Smooth muscle cell (in vitro differentiated cells): ENCODE measurements around the gene NRARP. TPM values are rescaled to one million over a fixed set of nuclear protein-coding genes. Genes with fewer than 3 reads are reported as not detected.

Experiments
- DNase-seq: peaks from one replicate; lab custom pipeline; 2025; ENCODE audit not compliant: unreplicated experiment; lab: John Stamatoyannopoulos, UW
- H2AFZ ChIP-seq: fragments of 200-600 bp; sonication (generic); 2 replicates; pipeline ENCODE4 v1.6.0; 2016; ENCODE audit warnings: antibody characterized with exemption, low read depth, mild to moderate bottlenecking
- H3F3A ChIP-seq: fragments of 200-600 bp; sonication (generic); 2 replicates; pipeline ENCODE4 v1.6.0; 2017; ENCODE audit warnings: antibody characterized with exemption, low read depth
- H3K27ac ChIP-seq: fragments of 200-600 bp; sonication (generic); 2 replicates; pipeline ENCODE4 v1.5.1; 2016; ENCODE audit warnings: low read depth, mild to moderate bottlenecking
- H3K27me3 ChIP-seq: fragments of 200-600 bp; sonication (generic); 2 replicates; pipeline ENCODE4 v1.6.1; 2016; ENCODE audit warnings: low read depth, mild to moderate bottlenecking
- H3K36me3 ChIP-seq: fragments of 200-600 bp; sonication (generic); 2 replicates; pipeline ENCODE4 v1.5.1; 2016; ENCODE audit warnings: low read depth
- H3K4me1 ChIP-seq: fragments of 200-600 bp; sonication (generic); 2 replicates; pipeline ENCODE4 v1.5.1; 2016; ENCODE audit warnings: low read depth
- H3K4me2 ChIP-seq: fragments of 200-600 bp; sonication (generic); 2 replicates; pipeline ENCODE4 v1.6.0; 2016; ENCODE audit warnings: mild to moderate bottlenecking
- H3K4me3 ChIP-seq: fragments of 200-600 bp; sonication (generic); 2 replicates; pipeline ENCODE4 v1.5.1; 2016; ENCODE audit warnings: mild to moderate bottlenecking
- H3K79me2 ChIP-seq: fragments of 200-600 bp; sonication (generic); 2 replicates; pipeline ENCODE4 v1.6.0; 2016; ENCODE audit warnings: low read depth, mild to moderate bottlenecking
- H3K9ac ChIP-seq: fragments of 200-600 bp; sonication (generic); 2 replicates; pipeline ENCODE4 v1.6.0; 2016; ENCODE audit warnings: low read depth
- H3K9me3 ChIP-seq: fragments of 200-600 bp; sonication (generic); replicated peaks from 2 replicates; pipeline ENCODE4 v1.5.1; 2016; ENCODE audit warnings: low read depth
- H4K20me1 ChIP-seq: fragments of 200-600 bp; sonication (generic); 2 replicates; pipeline ENCODE4 v1.6.0; 2016; ENCODE audit warnings: low read depth
- WGBS: methylation state at CpG from one replicate; pipeline ENCODE4 v1.1.7; 2016; ENCODE audit warnings: low lambda C conversion rate; 5-methylcytosine and 5-hydroxymethylcytosine counted together
- polyA plus RNA-seq: library from polyadenylated mRNA; unstranded; fragments of >200 nt; fragmentation: Nextera tagmentation; extraction: Ambion mirVana; gene quantifications from 2 replicates; pipeline ENCODE4 v1.2.1, GENCODE V29; 2016
- total RNA-seq: library from RNA; depleted of rRNA; stranded (reverse); fragments of >200 nt; gene quantifications from 2 replicates; pipeline ENCODE4 v1.2.3, GENCODE V29; 2014
- TF ChIP-seq, protein P1 (sequence below): fragments of 200-600 bp; sonication (generic); IDR thresholded peaks from 2 replicates; pipeline ENCODE4 v1.5.1; 2017; ENCODE audit warnings: borderline replicate concordance, mild to moderate bottlenecking, antibody characterized with exemption; ENCODE audit not compliant: insufficient read depth, poor library complexity, severe bottlenecking

Gene NRARP
- total and polyA plus RNA-seq, 2 experiments from 2014 or later = 3.0 to 3.7 TPM

DNA sequence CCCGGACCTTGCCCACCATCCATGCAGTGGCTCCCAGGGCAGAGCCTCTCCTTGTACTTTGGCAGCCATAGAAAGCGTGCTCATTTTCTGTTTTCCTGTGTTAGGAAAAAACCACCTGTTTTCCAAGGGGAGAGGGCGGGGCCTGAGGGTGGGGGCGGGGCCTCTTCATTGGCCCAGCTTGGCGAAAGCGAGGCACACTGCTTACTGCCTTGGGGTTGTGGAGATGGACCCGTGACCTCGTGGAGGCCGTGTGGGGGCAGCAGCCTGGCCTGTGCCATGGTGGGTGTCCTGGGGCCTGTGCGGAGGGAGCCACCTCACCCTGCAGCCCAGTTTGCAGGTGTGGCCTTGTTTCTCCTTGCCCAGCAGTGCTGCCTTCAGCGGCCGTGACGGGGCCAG is 29.0 kb downstream of the NRARP start:
- H3K4me1 ChIP-seq = peaks cover 15% of the 10 kb centered on the region
- no peak overlapping the region for H3K27ac ChIP-seq
- H2AFZ ChIP-seq = no peak overlapping the region
- H3K79me2 ChIP-seq = no peaks in the 10 kb centered on the region
- no peaks in the 10 kb centered on the region for H3K9me3 ChIP-seq
- H3K4me2 ChIP-seq = no peak overlapping the region
- WGBS = 86% methylated on average over 13 of the region's 13 CpGs
- no peaks in the 10 kb centered on the region for H3K36me3 ChIP-seq
- H3K4me3 ChIP-seq = no peak overlapping the region
- TF ChIP-seq, protein P1, sequence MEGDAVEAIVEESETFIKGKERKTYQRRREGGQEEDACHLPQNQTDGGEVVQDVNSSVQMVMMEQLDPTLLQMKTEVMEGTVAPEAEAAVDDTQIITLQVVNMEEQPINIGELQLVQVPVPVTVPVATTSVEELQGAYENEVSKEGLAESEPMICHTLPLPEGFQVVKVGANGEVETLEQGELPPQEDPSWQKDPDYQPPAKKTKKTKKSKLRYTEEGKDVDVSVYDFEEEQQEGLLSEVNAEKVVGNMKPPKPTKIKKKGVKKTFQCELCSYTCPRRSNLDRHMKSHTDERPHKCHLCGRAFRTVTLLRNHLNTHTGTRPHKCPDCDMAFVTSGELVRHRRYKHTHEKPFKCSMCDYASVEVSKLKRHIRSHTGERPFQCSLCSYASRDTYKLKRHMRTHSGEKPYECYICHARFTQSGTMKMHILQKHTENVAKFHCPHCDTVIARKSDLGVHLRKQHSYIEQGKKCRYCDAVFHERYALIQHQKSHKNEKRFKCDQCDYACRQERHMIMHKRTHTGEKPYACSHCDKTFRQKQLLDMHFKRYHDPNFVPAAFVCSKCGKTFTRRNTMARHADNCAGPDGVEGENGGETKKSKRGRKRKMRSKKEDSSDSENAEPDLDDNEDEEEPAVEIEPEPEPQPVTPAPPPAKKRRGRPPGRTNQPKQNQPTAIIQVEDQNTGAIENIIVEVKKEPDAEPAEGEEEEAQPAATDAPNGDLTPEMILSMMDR = no peak
- no peaks in the 10 kb centered on the region for H3F3A ChIP-seq
- H3K9ac ChIP-seq = no peak overlapping the region
- H4K20me1 ChIP-seq = peaks cover 33% of the 10 kb centered on the region
- no peak for DNase-seq
- no peaks in the 10 kb centered on the region for H3K27me3 ChIP-seq

DNA sequence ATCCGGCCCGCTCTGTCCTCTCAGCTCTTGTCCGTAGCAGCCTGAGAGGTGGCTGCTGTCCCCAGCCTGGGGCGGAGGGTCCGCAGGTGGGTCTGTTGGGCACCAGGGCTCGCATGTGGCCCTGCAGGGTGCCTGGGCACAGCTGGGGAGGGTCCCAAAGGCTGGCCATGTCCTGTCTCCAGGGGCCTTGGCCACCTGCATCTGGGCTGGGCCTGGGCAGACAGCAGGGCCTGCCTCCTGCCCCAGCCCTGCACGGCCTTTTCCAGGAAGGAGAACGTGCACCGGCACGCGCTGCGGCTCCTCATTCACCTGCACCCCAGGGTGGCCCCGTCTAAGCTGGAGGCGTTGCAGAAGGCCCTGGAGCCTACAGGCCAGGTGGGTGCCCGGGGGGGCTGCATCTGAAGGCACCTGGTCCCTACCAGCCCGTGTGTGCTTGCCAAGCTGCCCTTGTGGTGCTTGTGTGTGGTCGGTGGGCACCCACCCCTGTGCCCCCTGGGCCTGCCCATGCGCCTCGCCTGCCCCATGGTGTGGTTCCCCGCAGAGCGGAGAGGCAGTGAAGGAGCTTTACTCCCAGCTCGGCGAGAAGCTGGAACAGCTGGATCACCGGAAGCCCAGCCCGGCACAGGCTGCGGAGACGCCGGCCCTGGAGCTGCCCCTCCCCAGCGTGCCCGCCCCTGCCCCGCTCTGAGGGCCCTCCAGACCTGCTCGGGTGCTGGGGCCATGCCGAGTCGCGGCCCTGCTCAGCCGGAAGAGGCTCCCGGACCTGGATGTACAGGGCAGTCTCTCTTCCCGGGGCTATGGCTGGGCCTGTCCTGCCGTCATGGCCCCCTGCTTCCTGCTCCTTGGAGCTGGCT is 29.6 kb downstream of the NRARP start:
- H3K27me3 ChIP-seq = no peaks in the 10 kb centered on the region
- DNase-seq = no peak
- TF ChIP-seq, protein P1 = no peak
- 92% methylated on average over 31 of the region's 39 CpGs for WGBS
- no peaks in the 10 kb centered on the region for H3F3A ChIP-seq
- no peak overlapping the region for H3K4me2 ChIP-seq
- no peak overlapping the region for H2AFZ ChIP-seq
- H3K79me2 ChIP-seq = no peaks in the 10 kb centered on the region
- no peak overlapping the region for H3K4me3 ChIP-seq
- peaks cover 13% of the 10 kb centered on the region for H3K4me1 ChIP-seq
- no peak overlapping the region for H3K27ac ChIP-seq
- H3K36me3 ChIP-seq = no peaks in the 10 kb centered on the region
- no peak overlapping the region for H3K9ac ChIP-seq
- peaks cover 33% of the 10 kb centered on the region for H4K20me1 ChIP-seq
- no peaks in the 10 kb centered on the region for H3K9me3 ChIP-seq

DNA sequence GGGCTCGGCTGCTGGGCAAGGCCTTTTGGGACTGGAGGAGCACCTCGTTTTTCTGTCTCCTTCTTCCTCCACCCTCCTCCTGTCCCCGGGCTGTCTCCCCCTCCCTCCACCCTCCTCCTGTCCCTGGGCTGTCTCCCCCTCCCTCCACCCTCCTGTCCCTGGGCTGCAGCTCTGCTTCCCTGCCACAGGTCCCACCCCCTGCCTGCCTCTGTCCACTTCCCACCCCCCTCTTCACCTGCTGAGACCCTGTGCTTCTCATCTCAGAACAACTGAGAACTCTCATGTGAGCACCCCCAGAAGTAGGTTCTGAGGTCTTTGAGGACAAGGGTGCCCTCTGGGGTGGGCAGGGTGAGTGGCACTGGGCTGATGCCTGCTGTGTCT is 30.4 kb downstream of the NRARP start:
- H3K4me1 ChIP-seq = peaks cover 5% of the 10 kb centered on the region
- no peaks in the 10 kb centered on the region for H3K36me3 ChIP-seq
- peaks cover 33% of the 10 kb centered on the region for H4K20me1 ChIP-seq
- H3K79me2 ChIP-seq = no peaks in the 10 kb centered on the region
- no peak overlapping the region for H3K27ac ChIP-seq
- H3K4me3 ChIP-seq = no peak overlapping the region
- H2AFZ ChIP-seq = no peak overlapping the region
- no peak for DNase-seq
- H3K27me3 ChIP-seq = no peaks in the 10 kb centered on the region
- no peaks in the 10 kb centered on the region for H3F3A ChIP-seq
- TF ChIP-seq, protein P1 = no peak
- no peak overlapping the region for H3K9ac ChIP-seq
- H3K4me2 ChIP-seq = no peak overlapping the region
- no peaks in the 10 kb centered on the region for H3K9me3 ChIP-seq
- whole genome bisulfite sequencing = no CpG with 5 or more reads among the region's 3 CpGs
